Mucosa of descending colon (tissue), 3 donors: ENCODE data around the gene GUCD1. TPM values are rescaled to one million over a fixed set of nuclear protein-coding genes. Genes with fewer than 3 reads are reported as not detected.
A peak's percentile ranks its signal among the peaks of the same experiment; 100 is the strongest.

ENCODE experiments used
- ATAC-seq: fragments of 200-7000 bp; cut with Tn5 transposase; one replicate; pipeline ENCODE4 v1.9.1; 2020; ENCODE audit warnings: mild to moderate bottlenecking, moderate library complexity
- DNase-seq, 3 donors: peaks; one replicate each; pipeline ENCODE4 v3.0.0-alpha.2; 2020
- H3K36me3 ChIP-seq: fragments of 200-600 bp; one replicate; pipeline ENCODE4 v1.8.0; 2021; ENCODE audit warnings: low read depth, mild to moderate bottlenecking
- H3K4me1 ChIP-seq: fragments of 200-600 bp; one replicate; pipeline ENCODE4 v1.8.0; 2021; ENCODE audit warnings: low read depth, mild to moderate bottlenecking
- H3K4me3 ChIP-seq: fragments of 200-600 bp; one replicate; pipeline ENCODE4 v1.8.0; 2021; ENCODE audit warnings: mild to moderate bottlenecking
- H3K9me3 ChIP-seq: fragments of 200-600 bp; one replicate; pipeline ENCODE4 v1.8.0; 2021; ENCODE audit warnings: mild to moderate bottlenecking
- CTCF ChIP-seq: fragments of 200-600 bp; IDR thresholded peaks from one replicate; pipeline ENCODE4 v1.8.0; 2022; ENCODE audit warnings: antibody characterized with exemption, mild to moderate bottlenecking
- intact Hi-C, 2 donors: fragments of 100-400 bp; cut with DNase I in 1 of 2; cut with micrococcal nuclease in 1 of 2; formaldehyde crosslinking; loops; one replicate each; pipeline versions ENCODE4 v1.11.0 to v1.11.1; 2022; cut with DNase I, micrococcal nuclease
- total RNA-seq, 3 donors: library from RNA; stranded (reverse); fragmentation: NEBNext Ultra II Directional in 2 of 3; extraction: Animal tissue kit (Norgen Biotek cat#: 25700) in 2 of 3; gene quantifications; one replicate each; pipeline versions ENCODE4 v1.2.1 to v1.2.4, GENCODE V29; 2021 to 2023
- donor health status: DM: no; HTN: no; CAD: no; lungs with moderate emphysema.
- donor health status: DM: no; HTN: no; CAD: no.
- donor health status: DM: no; HTN: yes; CAD: no.

Gene GUCD1
- total RNA-seq, 3 donors from 2014 or later: 188 to 243 (median 242) TPM

- no peak for ATAC-seq
- no peaks in the 10 kb centered on the region for H3K36me3 ChIP-seq
- H3K4me3 ChIP-seq: no peak overlapping the region
- H3K4me1 ChIP-seq: no peaks in the 10 kb centered on the region
- DNase-seq: no peak
- TF ChIP-seq CTCF: no peak
- H3K9me3 ChIP-seq: no peaks in the 10 kb centered on the region
- intact Hi-C loops: loop anchor here in 1 of 2 donors (10.0 kb wide), 2 partner anchors 105 to 205 kb away; partner anchors contain the start of gene ADORA2A
Measured at GRCh38 chr22:24529898-24530297, 25.0 kb downstream of the GUCD1 start.

GRCh38 chr22:24526191-24526590 is 28.7 kb downstream of the GUCD1 start:
- ATAC-seq: no peak
- intact Hi-C loops: loop anchor here in 1 of 2 donors (10.0 kb wide), 2 partner anchors 101 to 201 kb away; partner anchors contain the start of gene ADORA2A
- TF ChIP-seq CTCF: no peak
- peaks cover 3% of the 10 kb centered on the region for H3K4me1 ChIP-seq
- no peak for DNase-seq
- H3K4me3 ChIP-seq: no peak overlapping the region
- H3K9me3 ChIP-seq: no peaks in the 10 kb centered on the region
- H3K36me3 ChIP-seq: no peaks in the 10 kb centered on the region

- Histone ChIP-seq H3K9me3 (no peaks in the 10 kb centered on the region), H3K4me3 (no peak overlapping the region), H3K36me3 (no peaks in the 10 kb centered on the region), H3K4me1 (peaks cover 3% of the 10 kb centered on the region)
- peak; percentile 93 for ATAC-seq
- DNase-seq: peak; percentile 75 to 94 (median 86)
- TF ChIP-seq CTCF: peak; percentile 73
- intact Hi-C loops: loop anchor here in 1 of 2 donors (10.0 kb wide), 2 partner anchors 101 to 201 kb away; partner anchors contain the start of gene ADORA2A
Measured at GRCh38 chr22:24525416-24526037, 29.4 kb downstream of the GUCD1 start.

- no peak overlapping the region for H3K4me3 ChIP-seq
- H3K36me3 ChIP-seq: no peaks in the 10 kb centered on the region
- peaks cover 3% of the 10 kb centered on the region for H3K4me1 ChIP-seq
- TF ChIP-seq CTCF: no peak
- no peaks in the 10 kb centered on the region for H3K9me3 ChIP-seq
- no peak for ATAC-seq
- intact Hi-C loops: loop anchor here in 1 of 2 donors (10.0 kb wide), 2 partner anchors 99 to 199 kb away; partner anchors contain the start of gene ADORA2A
- DNase-seq: no peak
Measured at GRCh38 chr22:24523873-24524272, 31.1 kb downstream of the GUCD1 start.

- H3K36me3 ChIP-seq: no peaks in the 10 kb centered on the region
- intact Hi-C loops: loop anchor here in 1 of 2 donors (10.0 kb wide), 2 partner anchors 97 to 197 kb away; partner anchors contain the start of gene ADORA2A
- H3K4me3 ChIP-seq: no peak overlapping the region
- peak; percentile 87 for ATAC-seq
- peaks cover 3% of the 10 kb centered on the region for H3K4me1 ChIP-seq
- DNase-seq: peak in 2 of 3 donors; percentile 49 to 61
- H3K9me3 ChIP-seq: no peaks in the 10 kb centered on the region
- TF ChIP-seq CTCF: no peak
Measured at GRCh38 chr22:24521791-24522245, 33.1 kb downstream of the GUCD1 start.
